Sigmoid colon (tissue), 7 donors: ENCODE data around the gene CLEC16A. TPM values are rescaled to one million over a fixed set of nuclear protein-coding genes. Genes with fewer than 3 reads are reported as not detected.

Experiments
- DNase-seq: peaks from one replicate; pipeline ENCODE4 v3.0.0-alpha.2; 2019
- H3K27ac ChIP-seq, 4 donors: fragments of 200-600 bp; sonication (generic); one replicate each; pipeline ENCODE4 v1.5.1; 2016 to 2019; ENCODE audit warnings: mild to moderate bottlenecking in 1 of 4
- H3K27me3 ChIP-seq, 3 donors: fragments of 200-600 bp; sonication (generic); one replicate each; pipeline ENCODE4 v1.5.1; 2019; ENCODE audit warnings: mild to moderate bottlenecking in 1 of 3
- H3K36me3 ChIP-seq, 4 donors: fragments of 200-600 bp; sonication (generic); one replicate each; pipeline ENCODE4 v1.5.1; 2016 to 2019
- H3K4me1 ChIP-seq, 4 donors: fragments of 200-600 bp; sonication (generic); one replicate each; pipeline ENCODE4 v1.5.1; 2017 to 2019
- H3K4me3 ChIP-seq, 4 donors: fragments of 200-600 bp; sonication (generic); one replicate each; pipeline ENCODE4 v1.5.1; 2017 to 2019; ENCODE audit warnings: mild to moderate bottlenecking in 2 of 4, moderate library complexity in 1 of 4
- H3K9me3 ChIP-seq, 4 donors: fragments of 200-600 bp in 3 of 4; sonication (generic) in 3 of 4; one replicate each; pipeline versions ENCODE4 v1.5.1 to v1.6.1; 2013 to 2019
- CTCF ChIP-seq, 4 experiments: fragments of 450-650 bp in 3 of 4; fragments of 200-600 bp in 1 of 4; IDR thresholded peaks; one replicate each; pipeline ENCODE4 v1.5.1; 2016 to 2019; ENCODE audit warnings: antibody characterized with exemption in 4 of 4, mild to moderate bottlenecking in 3 of 4, moderate library complexity in 2 of 4
- EP300 ChIP-seq, 4 donors: sonication (generic); formaldehyde crosslinking; IDR thresholded peaks; one replicate each; pipeline ENCODE4 v1.6.1; 2017; ENCODE audit warnings: antibody characterized with exemption in 4 of 4
- POLR2A ChIP-seq, 2 donors: fragments of 450-650 bp; IDR thresholded peaks; one replicate each; pipeline ENCODE4 v1.6.1; 2016; ENCODE audit warnings: antibody characterized with exemption in 2 of 2, mild to moderate bottlenecking in 2 of 2, moderate library complexity in 2 of 2
- POLR2AphosphoS5 ChIP-seq, 4 donors: sonication (generic); formaldehyde crosslinking; IDR thresholded peaks; one replicate each; pipeline ENCODE4 v1.6.1; 2017; ENCODE audit warnings: antibody characterized with exemption in 4 of 4
- WGBS, 2 donors: extraction: QIAGEN DNeasy Blood & Tissue Kit; methylation state at CpG; one replicate each; pipeline ENCODE4 v1.1.7; 2013; 5-methylcytosine and 5-hydroxymethylcytosine counted together
- intact Hi-C: fragments of 100-400 bp; cut with DNase I; formaldehyde crosslinking; loops from one replicate; pipeline ENCODE4 v1.15.1; 2023
- polyA plus RNA-seq, 3 donors: library from polyadenylated mRNA; stranded (reverse); fragments of 200-250 nt; gene quantifications; one replicate each; pipeline ENCODE4 v1.2.3, GENCODE V29; 2013
- total RNA-seq, 4 donors: library from RNA; depleted of rRNA; stranded (reverse); fragments of >200 nt; gene quantifications; one replicate each; pipeline ENCODE4 v1.1.0, GENCODE V29; 2016
- donor health status: healthy with polysubstance abuse.
- donor health status: Bipolar disorder and iron deficiency.
- donor health status: healthy.

CLEC16A gene
- total and polyA plus RNA-seq, 7 donors = 9.6 to 35.2 (median 24.6) TPM

- Histone ChIP-seq H3K27me3 (no peaks in the 10 kb centered on the region), H3K27ac (no peak overlapping the region), H3K9me3 (no peaks in the 10 kb centered on the region), H3K36me3 (no peaks in the 10 kb centered on the region), H3K4me1 (peaks cover 0 to 29% (median 27%) of the 10 kb centered on the region in 4 donors), H3K4me3 (no peak overlapping the region)
- WGBS, 2 donors = 93 to 95% methylated on average over 12 of the region's 12 CpGs
- TF ChIP-seq POLR2A (IDR thresholded peaks at IDR 0.05) (no peak), POLR2AphosphoS5 (IDR thresholded peaks at IDR 0.05) (no peak), EP300 (IDR thresholded peaks at IDR 0.05) (no peak), CTCF (IDR thresholded peaks at IDR 0.05) (no peak)
- intact Hi-C loops = no loop called here
- DNase-seq = no peak
Observed at GRCh38 chr16:11158018-11158417, 213.7 kb downstream of the CLEC16A start.

- 91 to 96% methylated on average over 4 of the region's 4 CpGs for WGBS, 2 donors
- Histone ChIP-seq H3K4me3 (no peak overlapping the region), H3K36me3 (no peaks in the 10 kb centered on the region), H3K27ac (peak overlapping the region in 1 of 4 donors; percentile 6), H3K4me1 (peaks cover 0 to 42% (median 39%) of the 10 kb centered on the region in 4 donors), H3K9me3 (no peaks in the 10 kb centered on the region), H3K27me3 (no peaks in the 10 kb centered on the region)
- TF ChIP-seq POLR2AphosphoS5 (IDR thresholded peaks at IDR 0.05) (no peak), CTCF (IDR thresholded peaks at IDR 0.05) (no peak), EP300 (IDR thresholded peaks at IDR 0.05) (no peak), POLR2A (IDR thresholded peaks at IDR 0.05) (no peak)
- DNase-seq = no peak
- intact Hi-C loops = no loop called here
Observed at GRCh38 chr16:11159282-11159681, 214.9 kb downstream of the CLEC16A start.

- H3K27me3 ChIP-seq = no peaks in the 10 kb centered on the region
- WGBS, 2 donors = 84 to 92% methylated on average over 4 of the region's 4 CpGs
- DNase-seq = no peak
- intact Hi-C loops = loop anchor here (5.0 kb wide), 1 partner anchor 97 kb away; the partner anchor contains the start of gene SOCS1
- no peaks in the 10 kb centered on the region for H3K9me3 ChIP-seq
- no peaks in the 10 kb centered on the region for H3K36me3 ChIP-seq
- TF ChIP-seq POLR2AphosphoS5 (IDR thresholded peaks at IDR 0.05) (no peak), CTCF (IDR thresholded peaks at IDR 0.05) (no peak), POLR2A (IDR thresholded peaks at IDR 0.05) (no peak), EP300 (IDR thresholded peaks at IDR 0.05) (no peak)
- peaks cover 0 to 49% (median 45%) of the 10 kb centered on the region in 4 donors for H3K4me1 ChIP-seq
- H3K4me3 ChIP-seq = no peak overlapping the region
- H3K27ac ChIP-seq = peak overlapping the region in 2 of 4 donors; percentile 75 to 77
Observed at GRCh38 chr16:11160676-11161115, 216.3 kb downstream of the CLEC16A start.

- peaks cover 0 to 49% (median 45%) of the 10 kb centered on the region in 4 donors for H3K4me1 ChIP-seq
- intact Hi-C loops = loop anchor here (5.0 kb wide), 1 partner anchor 96 kb away; the partner anchor contains the start of gene SOCS1
- TF ChIP-seq POLR2A (IDR thresholded peaks at IDR 0.05) (no peak), EP300 (IDR thresholded peaks at IDR 0.05) (no peak), CTCF (IDR thresholded peaks at IDR 0.05) (no peak), POLR2AphosphoS5 (IDR thresholded peaks at IDR 0.05) (no peak)
- H3K27ac ChIP-seq = peak overlapping the region; percentile 65 to 77 (median 72)
- peaks cover 0 to 3% (median 2%) of the 10 kb centered on the region in 4 donors for H3K36me3 ChIP-seq
- WGBS, 2 donors = 92% methylated on average over 6 of the region's 6 CpGs
- no peak overlapping the region for H3K4me3 ChIP-seq
- H3K9me3 ChIP-seq = no peaks in the 10 kb centered on the region
- DNase-seq = no peak
- H3K27me3 ChIP-seq = no peaks in the 10 kb centered on the region
Observed at GRCh38 chr16:11161439-11161838, 217.1 kb downstream of the CLEC16A start.

GRCh38 chr16:11161974-11162373 is 217.6 kb downstream of the CLEC16A start:
- Histone ChIP-seq H3K27me3 (no peaks in the 10 kb centered on the region), H3K36me3 (peaks cover 0 to 8% (median 6%) of the 10 kb centered on the region in 4 donors), H3K4me1 (peaks cover 0 to 49% (median 45%) of the 10 kb centered on the region in 4 donors), H3K4me3 (no peak overlapping the region), H3K27ac (peak overlapping the region; percentile 65 to 77 (median 72)), H3K9me3 (no peaks in the 10 kb centered on the region)
- WGBS, 2 donors = 70 to 83% methylated on average over 7 of the region's 7 CpGs
- no peak for DNase-seq
- TF ChIP-seq POLR2AphosphoS5 (IDR thresholded peaks at IDR 0.05) = peak in 1 of 4 donors; percentile 24
- TF ChIP-seq CTCF (IDR thresholded peaks at IDR 0.05) = no peak
- intact Hi-C loops = loop anchor here (5.0 kb wide), 1 partner anchor 95 kb away; the partner anchor contains the start of gene SOCS1
